GM18909 (cell line): ENCODE measurements around the gene KRT28.
"Not testable (repeated sequence)": the region's sequence is repeated elsewhere in the genome, so short reads cannot be mapped to it uniquely, and the experiment has no call there.

Source experiments
- ATAC-seq: cut with Tn5 transposase; IDR thresholded peaks from one replicate; pipeline ENCODE4 v1.9.1; 2021; ENCODE audit warnings: mild to moderate bottlenecking; ENCODE audit not compliant: unreplicated experiment, poor library complexity

Gene KRT28

DNA sequence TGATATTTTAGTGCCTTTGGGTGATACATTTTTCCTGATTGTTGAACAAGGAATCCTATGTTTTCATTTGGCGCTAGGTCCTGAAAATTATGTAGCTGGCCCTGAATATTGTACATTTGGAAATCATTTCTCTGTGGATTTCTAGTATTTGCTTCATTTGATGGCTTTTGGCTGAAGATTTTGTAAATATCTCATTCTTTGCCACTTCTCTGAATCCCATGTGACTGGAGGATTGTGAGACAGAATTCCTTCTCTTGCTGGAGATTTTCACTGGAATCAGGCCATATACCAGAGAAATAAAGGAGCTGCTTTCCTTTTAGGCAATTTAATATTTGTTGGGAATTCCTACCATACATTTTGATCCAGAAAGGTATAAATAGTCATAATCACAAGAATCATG is 8.6 kb downstream of the KRT28 start:
- ATAC-seq = no peak

DNA sequence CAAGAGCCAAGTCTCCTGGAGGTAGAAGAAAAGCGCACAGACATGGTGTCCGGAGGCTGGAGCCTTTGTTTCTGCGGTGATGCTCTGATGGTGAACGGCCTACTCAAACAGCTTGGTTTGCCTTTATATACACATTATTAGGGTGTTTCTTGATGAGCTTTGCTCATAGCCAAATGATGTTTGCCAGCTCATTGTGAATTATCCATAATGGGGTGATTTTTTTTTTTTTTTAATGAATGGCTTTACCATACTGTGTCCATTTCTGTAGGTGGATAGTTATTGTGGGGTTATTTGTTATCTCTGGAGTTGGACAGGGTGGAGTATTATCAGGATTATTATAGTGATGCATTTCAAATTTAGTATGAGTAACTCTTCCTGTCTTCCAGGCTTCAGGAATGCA is 17.3 kb downstream of the KRT28 start, which contains the start of gene KRT27:
Gene KRT27, minus strand, starts transcription at position 101 of the 400 bp plus-strand sequence. Its CDS starts 57 bp downstream, at position 44.
- no peak for ATAC-seq

DNA sequence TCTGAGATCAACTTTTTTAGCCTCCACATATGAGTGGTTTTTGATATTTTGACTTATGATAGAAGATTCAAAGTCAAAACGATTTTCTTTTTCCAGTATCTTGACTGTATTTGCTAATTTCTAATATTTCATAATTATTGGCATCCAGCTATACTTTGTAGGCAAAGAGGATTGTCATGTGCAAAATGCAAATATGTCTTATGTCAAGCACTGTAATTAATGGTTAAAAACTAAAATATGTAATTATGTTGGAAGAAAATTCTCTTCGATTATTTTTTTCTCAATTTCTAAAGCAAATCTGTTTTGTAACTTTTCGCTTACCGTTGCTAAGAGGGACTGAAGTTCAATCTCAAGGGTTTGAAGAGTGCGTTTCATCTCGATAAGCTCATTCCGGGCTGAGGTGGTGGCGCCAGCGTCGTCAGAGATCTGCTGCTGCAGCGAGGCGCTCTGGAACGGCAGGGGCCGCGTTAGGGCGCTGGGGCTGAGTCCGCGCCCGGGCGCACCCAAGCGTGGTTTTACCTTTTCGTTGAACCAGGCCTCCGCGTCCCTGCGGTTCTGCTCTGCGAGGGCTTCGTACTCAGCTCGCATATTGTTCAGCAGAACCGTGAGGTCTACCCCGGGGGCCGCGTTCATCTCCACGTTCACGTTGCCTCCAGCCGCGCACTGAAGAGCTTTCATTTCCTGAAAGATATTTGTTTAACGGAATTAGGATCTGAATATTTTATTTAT is 20.4 kb downstream of the KRT28 start:
- no peak for ATAC-seq

DNA sequence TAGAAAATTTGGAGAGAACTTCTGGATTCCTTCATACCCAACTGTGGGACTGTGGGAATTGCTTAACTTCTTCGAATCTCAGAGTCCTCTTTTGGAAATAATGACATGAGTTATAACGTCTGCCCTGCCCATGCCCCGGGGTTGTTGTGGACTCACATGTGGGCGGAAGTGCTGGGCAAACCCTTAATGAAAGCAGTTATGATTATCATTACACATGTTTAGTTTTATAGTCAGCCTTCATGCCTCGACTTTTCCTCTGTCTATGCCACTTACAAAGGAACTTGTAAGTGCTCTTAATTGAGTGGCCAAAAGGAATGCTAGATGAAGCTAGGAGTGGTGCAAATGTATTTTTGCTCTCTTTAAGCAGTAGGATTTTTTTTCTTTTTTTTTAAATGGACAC is 21.3 kb downstream of the KRT28 start:
- ATAC-seq = no peak

DNA sequence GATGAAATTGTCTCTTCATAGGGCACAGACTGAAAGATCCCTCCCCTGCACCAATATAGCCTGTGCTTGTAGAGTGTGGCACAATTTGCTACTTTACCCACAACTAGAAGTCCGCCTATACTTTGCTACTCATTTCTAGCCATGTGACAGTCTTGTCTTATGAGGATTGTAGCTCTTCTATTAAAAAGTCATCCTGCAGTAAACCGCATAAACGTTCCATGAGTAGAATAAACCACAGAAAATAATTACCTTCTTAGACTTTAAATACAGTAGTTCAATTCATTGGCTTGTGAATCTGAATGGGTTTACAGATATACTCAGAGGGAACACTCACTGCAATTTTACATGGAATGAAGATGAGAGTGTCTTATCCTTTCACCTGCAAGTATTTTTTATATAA is 21.8 kb downstream of the KRT28 start:
- no peak for ATAC-seq

DNA sequence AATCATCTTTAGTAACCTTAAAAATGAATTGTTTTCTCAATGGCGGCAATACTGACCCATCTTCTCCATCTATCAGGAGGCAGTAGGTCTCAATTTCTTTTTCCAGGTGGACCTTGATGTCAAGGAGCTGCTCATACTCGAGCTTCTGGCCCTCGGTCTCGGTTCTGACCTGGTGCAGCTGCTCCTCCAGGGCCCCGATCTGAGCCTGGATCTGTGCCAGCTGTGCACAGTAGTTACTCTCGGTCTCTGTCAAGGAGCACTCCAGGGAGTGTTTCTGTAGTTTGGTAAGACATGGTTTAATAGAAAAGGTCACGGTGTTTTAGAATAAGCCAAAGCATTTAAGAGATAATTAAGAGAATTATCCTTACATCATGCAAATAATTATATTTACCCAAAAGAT is 22.3 kb downstream of the KRT28 start:
- no peak for ATAC-seq

DNA sequence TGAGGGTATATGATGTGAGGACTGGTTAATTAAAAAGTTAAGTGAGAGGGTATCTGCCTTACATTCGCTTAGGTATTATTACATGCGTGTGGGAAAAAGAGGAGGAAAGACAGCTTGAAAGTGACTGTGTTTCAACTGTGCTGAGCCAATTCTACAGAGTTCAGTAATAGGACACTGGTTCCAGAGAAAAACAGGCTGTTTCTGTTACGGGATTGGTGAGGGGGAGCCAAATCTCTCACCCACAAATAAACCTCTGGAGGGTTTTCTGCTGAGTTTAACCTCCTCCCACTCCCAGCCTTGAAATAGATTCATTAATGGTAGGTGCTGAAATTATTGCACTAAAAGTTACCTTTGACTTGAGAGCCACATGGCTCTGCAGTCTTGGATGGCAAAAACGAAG is 23.8 kb downstream of the KRT28 start:
- ATAC-seq = no peak

DNA sequence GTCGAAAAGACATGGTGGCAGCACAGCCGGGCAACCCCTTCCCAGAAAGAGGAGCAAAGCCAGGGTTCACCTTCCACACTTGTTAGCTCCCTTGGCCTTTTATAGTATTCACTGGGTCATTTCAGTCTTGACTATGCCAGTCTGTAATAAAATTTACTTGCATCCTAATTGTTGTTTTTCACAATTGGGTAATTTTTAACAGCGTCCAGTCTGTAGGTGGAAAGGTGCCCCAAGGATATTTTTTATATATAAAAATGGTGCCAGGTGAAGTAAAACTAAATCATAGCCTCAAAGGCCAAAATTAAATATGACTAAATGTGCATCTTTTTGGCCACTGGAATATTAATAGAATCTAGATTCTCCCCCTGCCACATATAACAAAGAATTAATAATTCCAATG is 27.7 kb downstream of the KRT28 start, which contains the start of gene KRT26:
Gene KRT26, minus strand, starts transcription at position 101 of the 400 bp plus-strand sequence. Its CDS starts 88 bp downstream, at position 13.
- ATAC-seq = no peak

DNA sequence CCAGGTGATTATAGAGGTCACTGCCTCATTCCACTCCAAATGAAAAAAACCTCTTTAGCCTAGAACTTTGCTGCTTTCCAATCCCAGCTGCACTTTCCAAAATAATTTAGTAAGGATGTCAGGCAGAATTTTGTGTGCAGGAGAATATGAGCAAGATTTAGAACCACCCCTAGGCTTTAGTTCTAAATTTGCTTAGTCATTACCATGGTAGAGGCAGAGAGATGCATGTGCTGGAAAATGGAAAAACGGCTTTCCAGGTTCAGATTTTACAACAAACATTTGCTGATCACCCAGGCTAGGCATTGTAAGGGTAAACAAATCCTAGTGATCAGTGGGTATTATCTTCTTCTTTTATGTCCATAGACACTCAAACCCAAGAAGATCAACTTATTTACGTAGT is 34.1 kb downstream of the KRT28 start:
- ATAC-seq = no peak

DNA sequence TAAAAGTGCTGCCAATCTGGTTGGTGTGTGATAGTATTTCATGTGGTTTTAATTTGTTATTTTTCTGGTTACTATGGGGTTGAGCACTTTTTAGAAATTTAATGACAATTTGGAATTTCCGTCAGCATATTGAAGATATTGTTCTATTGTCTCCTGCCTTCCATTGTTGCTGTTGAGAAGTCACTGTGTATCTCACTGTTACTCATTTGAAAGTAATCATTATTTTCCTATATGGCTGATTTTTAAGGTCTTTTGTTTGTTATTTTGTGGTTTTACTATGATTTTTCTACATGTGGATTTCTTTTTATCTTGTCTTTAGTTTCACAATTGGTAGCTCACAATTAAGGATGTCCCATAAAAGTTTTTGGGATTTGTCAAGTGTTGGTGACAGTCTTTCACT is 36.0 kb downstream of the KRT28 start:
- no peak for ATAC-seq

DNA sequence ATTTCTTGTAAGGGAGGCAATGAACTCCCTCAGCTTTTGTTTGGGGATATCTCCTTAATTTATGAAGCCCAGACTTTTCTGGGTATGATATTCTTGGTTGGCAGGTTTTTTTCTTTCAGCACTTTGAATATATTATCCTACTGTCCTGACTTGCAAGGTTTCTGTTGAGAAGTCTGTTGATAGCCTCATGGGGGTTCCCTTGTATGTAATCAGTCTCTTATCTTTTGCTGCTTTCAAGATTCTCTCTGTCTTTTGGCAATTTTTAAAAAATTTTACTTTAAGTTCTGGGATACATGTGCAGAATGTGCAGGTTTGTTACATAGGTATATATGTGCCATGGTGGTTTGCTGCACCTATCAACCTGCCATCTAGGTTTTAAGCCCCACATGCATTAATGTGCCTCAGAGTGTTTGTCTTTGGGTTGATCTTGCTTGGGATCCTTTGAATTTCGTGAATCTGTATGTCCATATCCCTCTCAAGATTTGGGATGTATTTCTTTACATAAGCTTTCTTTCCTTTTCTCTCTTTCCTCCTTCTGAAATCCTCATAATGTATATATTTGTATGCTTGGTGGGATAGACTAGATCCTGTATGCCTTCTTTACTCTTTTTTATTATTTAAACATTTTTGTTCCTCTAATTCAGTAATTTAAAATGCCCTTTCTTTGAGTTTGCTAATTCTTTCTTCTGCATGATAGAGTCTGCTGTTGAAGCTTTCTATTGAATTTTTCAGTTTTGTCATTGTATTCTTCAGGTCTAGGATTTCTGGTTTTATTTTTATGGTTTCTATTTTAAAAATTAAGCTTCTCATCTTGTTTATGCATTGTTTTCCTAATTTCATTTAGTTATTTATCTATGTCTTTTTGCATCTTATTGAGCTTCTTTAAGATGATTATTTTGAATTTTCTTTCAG is 39.4 kb downstream of the KRT28 start:
- ATAC-seq = no peak

DNA sequence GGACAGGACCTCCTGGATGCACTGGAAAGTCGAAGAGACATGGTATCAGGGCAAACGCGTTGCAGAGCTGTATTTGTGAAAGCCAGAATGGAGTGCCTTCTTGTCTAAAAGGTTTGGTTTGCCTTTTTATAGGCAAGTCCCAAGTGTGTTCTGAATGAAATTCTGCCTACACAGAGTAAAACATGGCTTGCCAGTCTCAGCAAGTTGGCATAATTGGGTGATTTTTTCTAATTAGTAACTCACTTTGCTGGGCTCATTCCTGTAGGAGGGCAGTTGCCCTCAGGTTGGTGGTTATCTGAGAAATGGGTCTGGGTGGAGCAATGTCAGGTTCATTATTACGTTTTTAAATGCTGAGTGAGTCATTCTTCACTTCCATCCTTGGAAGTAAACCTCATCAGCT is 44.5 kb downstream of the KRT28 start, which contains the start of gene KRT25:
Gene KRT25, minus strand, starts transcription at position 101 of the 400 bp plus-strand sequence. Its CDS starts 60 bp downstream, at position 41.
- ATAC-seq = no peak

DNA sequence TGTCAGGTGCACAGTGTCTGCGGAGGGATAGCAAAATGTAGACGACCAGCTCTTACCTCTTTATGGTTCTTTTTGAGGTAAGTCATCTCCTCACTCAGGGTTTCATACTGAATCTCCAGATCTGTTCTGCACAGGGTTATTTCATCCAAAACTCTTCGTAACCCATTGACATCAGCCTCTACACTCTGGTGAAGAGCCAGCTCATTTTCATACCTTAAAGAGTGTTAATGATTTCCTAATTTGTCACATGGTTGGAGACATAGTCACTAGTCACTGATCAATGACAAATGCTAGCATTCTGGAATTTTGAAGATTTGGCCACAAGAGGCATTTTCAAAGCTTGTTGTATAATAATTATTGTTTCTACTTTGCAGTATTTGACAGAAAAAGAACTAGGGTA is 46.0 kb downstream of the KRT28 start:
- no peak for ATAC-seq

DNA sequence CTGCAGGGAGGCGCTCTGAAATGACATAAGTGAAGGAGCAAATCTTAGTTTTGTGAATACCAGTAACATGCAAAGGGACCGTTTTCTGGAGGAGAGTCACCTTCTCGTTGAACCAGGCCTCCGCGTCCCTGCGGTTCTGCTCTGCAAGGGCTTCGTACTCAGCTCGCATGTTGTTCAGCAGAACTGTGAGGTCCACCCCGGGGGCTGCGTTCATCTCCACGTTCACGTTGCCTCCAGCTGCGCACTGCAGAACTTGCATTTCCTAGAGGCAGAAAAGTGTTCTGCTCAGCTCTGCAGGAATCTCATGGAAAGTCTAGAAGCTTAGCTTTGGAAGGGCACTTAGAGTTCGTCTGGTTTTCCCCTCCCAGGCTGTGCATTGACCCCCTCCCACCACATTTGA is 48.7 kb downstream of the KRT28 start:
- no peak for ATAC-seq

DNA sequence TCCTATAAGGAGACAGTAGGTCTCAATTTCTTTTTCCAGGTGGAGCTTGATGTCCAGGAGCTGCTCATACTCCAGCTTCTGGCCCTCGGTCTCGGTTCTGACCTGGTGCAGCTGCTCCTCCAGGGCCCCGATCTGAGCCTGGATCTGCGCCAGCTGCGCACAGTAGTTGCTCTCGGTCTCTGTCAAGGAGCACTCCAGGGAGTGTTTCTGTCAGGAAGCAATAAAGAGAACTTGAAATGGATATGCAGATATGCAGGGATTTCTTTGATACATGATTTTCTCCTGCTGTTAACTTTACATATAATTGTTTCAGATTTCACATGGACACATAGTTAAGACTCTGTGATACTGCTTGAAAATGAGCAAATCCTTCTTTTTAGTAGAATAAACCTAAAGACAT is 49.4 kb downstream of the KRT28 start:
- no peak for ATAC-seq

DNA sequence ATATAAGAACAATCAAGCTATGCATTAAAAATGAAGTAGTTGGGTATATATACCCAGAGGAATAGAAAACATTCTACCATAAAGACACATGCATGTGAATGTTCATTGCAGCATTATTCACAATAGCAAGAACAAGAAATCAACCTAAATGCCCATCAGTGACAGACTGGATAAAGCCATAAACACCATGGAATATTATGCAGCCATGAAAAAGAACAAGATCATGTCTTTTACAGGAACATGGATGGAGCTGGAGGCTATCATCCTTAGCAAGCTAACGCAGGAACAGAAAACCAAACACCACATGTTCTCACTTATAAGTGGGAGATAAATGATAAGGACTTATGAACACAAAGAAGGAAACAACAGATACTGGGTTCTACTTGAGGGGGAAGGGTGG is 51.1 kb downstream of the KRT28 start:
- not testable (repeated sequence) for ATAC-seq
